Activated naive CD4-positive, alpha-beta T cell treated with Interleukin-2 at 50 U/mL for 16 hours (primary cell): Measurements from ENCODE around the gene EPO.
"Not testable (repeated sequence)": the region's sequence is repeated elsewhere in the genome, so short reads cannot be mapped to it uniquely, and the experiment has no call there.

Experiments
- DNase-seq: peaks from one replicate; pipeline ENCODE4 v3.0.0-alpha.2; 2020

The EPO gene

GRCh38 chr7:100683659-100684533, 36.4 kb upstream of the EPO start:
- no peak for DNase-seq

GRCh38 chr7:100684534-100685042, 35.7 kb upstream of the EPO start:
- DNase-seq, result no peak

GRCh38 chr7:100685049-100685605, 35.1 kb upstream of the EPO start:
- DNase-seq, result no peak

- no peak for DNase-seq
Observed at GRCh38 chr7:100685631-100686145, 34.6 kb upstream of the EPO start.

- DNase-seq, result no peak
Observed at GRCh38 chr7:100686201-100686821, 34.0 kb upstream of the EPO start.

- DNase-seq, result no peak
Observed at GRCh38 chr7:100686822-100687211, 33.5 kb upstream of the EPO start.

GRCh38 chr7:100687261-100687660, 33.0 kb upstream of the EPO start:
- DNase-seq, result no peak

- no peak for DNase-seq
Observed at GRCh38 chr7:100687751-100688300, 32.4 kb upstream of the EPO start.

- DNase-seq, result no peak
Observed at GRCh38 chr7:100688326-100688860, 31.9 kb upstream of the EPO start.

- no peak for DNase-seq
Observed at GRCh38 chr7:100689230-100690135, 30.8 kb upstream of the EPO start.

GRCh38 chr7:100691676-100692577, 28.3 kb upstream of the EPO start:
- peak; percentile 84 for DNase-seq

GRCh38 chr7:100692578-100692961, 27.7 kb upstream of the EPO start:
- DNase-seq, result no peak

GRCh38 chr7:100693312-100694097, 26.8 kb upstream of the EPO start:
- no peak for DNase-seq

GRCh38 chr7:100694098-100694745, 26.0 kb upstream of the EPO start, which contains the start of gene GIGYF1:
Gene GIGYF1 (minus strand): TSS chr7:100694250. CDS start chr7:100688238, 6,012 bp downstream.
- peak; percentile 73 for DNase-seq

GRCh38 chr7:100696123-100696521, 24.1 kb upstream of the EPO start:
- DNase-seq, result no peak

GRCh38 chr7:100699018-100699417, 21.2 kb upstream of the EPO start:
- DNase-seq, result no peak

GRCh38 chr7:100701089-100701488, 19.2 kb upstream of the EPO start:
- not testable (repeated sequence) for DNase-seq

- DNase-seq, result peak; percentile 82
Observed at GRCh38 chr7:100705320-100705752, 14.9 kb upstream of the EPO start.
